ENCODE results near the gene GPR17. TPM values are rescaled to one million over a fixed set of nuclear protein-coding genes. Genes with fewer than 3 reads are reported as not detected.

The GPR17 gene
- total and polyA plus RNA-seq, 5 donors from 2014 or later = not detected

DNA sequence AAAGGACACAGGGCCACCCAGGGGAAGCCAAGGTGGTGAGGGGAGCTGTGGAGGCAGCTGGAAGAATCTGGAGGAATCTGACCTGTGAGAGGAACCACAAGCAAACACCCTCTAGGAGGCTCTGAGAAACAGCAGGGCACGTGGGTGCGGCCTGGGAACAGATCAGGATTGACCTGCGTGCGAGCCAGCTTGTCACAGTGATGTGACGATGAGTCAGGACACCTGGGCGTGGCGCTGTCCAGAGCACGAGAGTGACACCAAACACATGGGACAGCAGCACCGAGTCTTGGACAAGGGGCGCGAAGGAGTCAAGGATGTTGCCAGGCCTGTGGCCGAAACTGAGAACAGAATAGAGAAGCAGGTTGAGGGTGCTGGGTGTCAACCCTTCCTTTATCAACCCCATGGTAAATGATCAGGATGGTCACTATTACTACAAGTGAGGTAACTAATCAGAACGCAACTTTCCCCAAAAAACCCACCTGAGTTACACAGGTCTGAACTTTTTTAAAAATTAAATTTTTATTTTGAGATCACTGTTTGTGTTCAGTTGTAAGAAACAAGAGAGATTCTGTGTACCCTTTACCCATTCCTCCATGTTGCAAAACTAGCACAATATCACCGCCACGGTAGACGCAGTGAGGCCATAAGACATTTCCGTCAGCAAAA lies 54.7 kb downstream of the GPR17 start:
- H3K36me3 ChIP-seq (ENCODE audit: control insufficient read depth, insufficient read depth, low read length) = peaks cover 12% of the 10 kb centered on the region
- H3K27ac Mint-ChIP-seq = peak overlapping the region; percentile 99
- H3K27ac ChIP-seq (ENCODE audit: insufficient read depth, low read length, poor library complexity, severe bottlenecking) = peak overlapping the region; percentile 92
- H3K9me3 Mint-ChIP-seq = no peaks in the 10 kb centered on the region
- H3K4me1 ChIP-seq (ENCODE audit: control insufficient read depth, insufficient read depth, low read length, poor library complexity, severe bottlenecking) = peaks cover 39% of the 10 kb centered on the region
- no peaks in the 10 kb centered on the region for H3K27me3 ChIP-seq (ENCODE audit: control insufficient read depth, insufficient read depth, low read length)
- H3K9me3 ChIP-seq (ENCODE audit: control insufficient read depth in 2 of 2, low read length in 2 of 2) = no peaks in the 10 kb centered on the region
- peak in 1 of 3 donors; percentile 23 for DNase-seq
- H3K4me1 Mint-ChIP-seq = peaks cover 28 to 46% (median 38%) of the 10 kb centered on the region in 4 donors
- ATAC-seq (ENCODE audit: low read depth in 2 of 2) = peak in 1 of 2 donors; percentile 1
- H3K4me3 Mint-ChIP-seq = peak overlapping the region; percentile 95 to 99 (median 97)
- H3K27me3 Mint-ChIP-seq = peaks cover 8% of the 10 kb centered on the region
- H3K4me3 ChIP-seq (ENCODE audit: low read depth, low read length) = peak overlapping the region; percentile 85
- peaks cover 15% of the 10 kb centered on the region for H3K36me3 Mint-ChIP-seq

DNA sequence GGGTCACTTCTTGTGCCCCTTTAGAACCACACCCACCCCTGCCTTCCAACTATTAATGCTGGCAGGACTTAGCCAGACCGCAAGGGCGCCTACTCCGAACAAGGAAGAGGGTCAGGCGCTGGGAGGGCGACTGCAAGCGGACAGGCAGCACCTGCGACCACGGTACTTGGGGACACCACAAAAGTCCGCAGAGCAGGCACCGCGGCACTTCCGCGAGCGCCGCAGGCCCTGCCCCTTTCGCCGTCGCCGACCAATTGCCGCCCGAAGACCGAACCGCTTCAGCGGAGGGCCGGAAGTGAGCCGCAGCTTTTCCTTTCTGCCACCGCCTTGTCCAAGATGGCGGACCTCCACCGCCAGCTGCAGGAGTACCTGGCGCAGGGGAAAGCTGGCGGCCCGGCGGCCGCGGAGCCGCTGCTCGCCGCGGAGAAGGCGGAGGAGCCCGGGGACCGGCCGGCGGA lies 55.3 kb downstream of the GPR17 start, which contains the start of gene SFT2D3:
TSS of gene SFT2D3 (plus strand) at position 305 of the 458 bp plus-strand sequence. CDS start at position 337, 32 bp downstream.
- H3K27me3 ChIP-seq (ENCODE audit: control insufficient read depth, insufficient read depth, low read length) = no peaks in the 10 kb centered on the region
- H3K27ac Mint-ChIP-seq = peak within 1 kb of the TSS; percentile 99
- H3K4me3 Mint-ChIP-seq = peak within 1 kb of the TSS; percentile 95 to 99 (median 97)
- peaks cover 15% of the 10 kb centered on the region for H3K36me3 Mint-ChIP-seq
- DNase-seq (peak; percentile 83 to 96 (median 91)), ATAC-seq (ENCODE audit: low read depth in 2 of 2) (peak; percentile 76)
- peaks cover 8% of the 10 kb centered on the region for H3K27me3 Mint-ChIP-seq
- peaks cover 28 to 47% (median 38%) of the 10 kb centered on the region in 4 donors for H3K4me1 Mint-ChIP-seq
- peak within 1 kb of the TSS; percentile 92 for H3K27ac ChIP-seq (ENCODE audit: insufficient read depth, low read length, poor library complexity, severe bottlenecking)
- H3K9me3 ChIP-seq (ENCODE audit: control insufficient read depth in 2 of 2, low read length in 2 of 2) = no peaks in the 10 kb centered on the region
- H3K4me1 ChIP-seq (ENCODE audit: control insufficient read depth, insufficient read depth, low read length, poor library complexity, severe bottlenecking) = peaks cover 39% of the 10 kb centered on the region
- H3K9me3 Mint-ChIP-seq = no peaks in the 10 kb centered on the region
- H3K36me3 ChIP-seq (ENCODE audit: control insufficient read depth, insufficient read depth, low read length) = peaks cover 13% of the 10 kb centered on the region
- H3K4me3 ChIP-seq (ENCODE audit: low read depth, low read length) = peak within 1 kb of the TSS; percentile 90

DNA sequence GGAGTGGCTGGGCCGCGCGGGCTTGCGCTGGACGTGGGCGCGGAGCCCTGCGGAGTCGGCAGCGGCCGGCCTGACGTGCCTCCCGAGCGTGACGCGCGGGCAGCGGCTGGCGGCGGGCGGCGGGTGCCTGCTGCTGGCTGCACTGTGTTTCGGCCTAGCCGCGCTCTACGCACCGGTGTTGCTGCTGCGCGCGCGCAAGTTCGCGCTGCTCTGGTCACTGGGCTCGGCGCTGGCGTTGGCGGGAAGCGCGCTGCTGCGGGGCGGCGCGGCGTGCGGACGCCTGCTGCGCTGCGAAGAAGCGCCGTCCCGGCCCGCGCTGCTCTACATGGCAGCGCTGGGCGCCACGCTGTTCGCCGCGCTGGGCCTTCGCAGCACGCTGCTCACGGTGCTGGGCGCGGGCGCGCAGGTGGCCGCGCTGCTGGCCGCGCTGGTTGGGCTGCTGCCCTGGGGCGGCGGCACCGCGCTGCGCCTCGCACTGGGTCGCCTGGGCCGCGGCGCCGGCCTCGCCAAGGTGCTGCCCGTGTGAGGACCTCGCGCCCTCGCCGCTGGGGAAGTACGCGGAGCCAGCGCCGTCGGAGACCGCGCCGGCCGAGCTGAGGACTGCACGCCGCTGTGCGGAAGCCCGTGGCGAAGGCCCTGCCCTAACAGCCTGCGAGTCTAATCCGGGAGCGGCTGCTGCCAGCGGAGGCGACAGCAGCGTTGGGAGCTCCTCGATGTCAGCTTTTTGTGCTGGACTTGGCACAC lies 55.9 kb downstream of the GPR17 start:
- H3K9me3 Mint-ChIP-seq = no peaks in the 10 kb centered on the region
- ATAC-seq (ENCODE audit: low read depth in 2 of 2) (peak; percentile 76 to 80), DNase-seq (peak; percentile 71 to 92 (median 82))
- Histone ChIP-seq H3K36me3 (ENCODE audit: control insufficient read depth, insufficient read depth, low read length) (peaks cover 17% of the 10 kb centered on the region), H3K27ac (ENCODE audit: insufficient read depth, low read length, poor library complexity, severe bottlenecking) (peak overlapping the region; percentile 92), H3K27me3 (ENCODE audit: control insufficient read depth, insufficient read depth, low read length) (no peaks in the 10 kb centered on the region), H3K4me1 (ENCODE audit: control insufficient read depth, insufficient read depth, low read length, poor library complexity, severe bottlenecking) (peaks cover 39% of the 10 kb centered on the region), H3K4me3 (ENCODE audit: low read depth, low read length) (peak overlapping the region; percentile 90), H3K9me3 (ENCODE audit: control insufficient read depth in 2 of 2, low read length in 2 of 2) (no peaks in the 10 kb centered on the region)
- peaks cover 15% of the 10 kb centered on the region for H3K36me3 Mint-ChIP-seq
- H3K4me3 Mint-ChIP-seq = peak overlapping the region; percentile 86 to 99 (median 96)
- H3K27ac Mint-ChIP-seq = peak overlapping the region; percentile 91 to 99 (median 99)
- H3K27me3 Mint-ChIP-seq = peaks cover 8% of the 10 kb centered on the region
- peaks cover 28 to 50% (median 38%) of the 10 kb centered on the region in 4 donors for H3K4me1 Mint-ChIP-seq

Other genes with a start within 250 kb of the GPR17 start
- not detected for gene PROC, start 227.7 kb upstream of the GPR17 start, total RNA-seq
- gene PROC, start 227.7 kb upstream of the GPR17 start, polyA plus RNA-seq = under 1 TPM in 1 of 4 donors, not detected in 3; 0.35 TPM
- 39.6 TPM for gene IWS1, start 119.7 kb upstream of the GPR17 start, total RNA-seq
- 10 to 100 TPM; 15.4 to 20.4 (median 18.7) TPM for gene IWS1, start 119.7 kb upstream of the GPR17 start, polyA plus RNA-seq
- gene MYO7B, start 110.5 kb upstream of the GPR17 start, total RNA-seq = not detected
- gene MYO7B, start 110.5 kb upstream of the GPR17 start, polyA plus RNA-seq = under 1 TPM in 1 of 4 donors, not detected in 3; 0.12 TPM
- 10.8 TPM for gene LIMS2, start 29.4 kb downstream of the GPR17 start, total RNA-seq
- 10 to 100 TPM; 12.6 to 23.8 (median 15.7) TPM for gene LIMS2, start 29.4 kb downstream of the GPR17 start, polyA plus RNA-seq
- gene SFT2D3, start 55.3 kb downstream of the GPR17 start, total RNA-seq = 7.6 TPM
- gene SFT2D3, start 55.3 kb downstream of the GPR17 start, polyA plus RNA-seq = 1 to 10 TPM; 1.4 to 4.5 (median 2.6) TPM
- 71.4 TPM for gene WDR33, start 165.0 kb downstream of the GPR17 start, total RNA-seq
- 10 to 100 TPM; 31.5 to 42.5 (median 34.0) TPM for gene WDR33, start 165.0 kb downstream of the GPR17 start, polyA plus RNA-seq
- gene POLR2D, start 212.0 kb downstream of the GPR17 start, total RNA-seq = 25.3 TPM
- gene POLR2D, start 212.0 kb downstream of the GPR17 start, polyA plus RNA-seq = 10 to 100 TPM; 31.8 to 44.1 (median 36.0) TPM
- 14.0 TPM for gene AMMECR1L, start 239.8 kb downstream of the GPR17 start, total RNA-seq
- 1 to 10 TPM; 3.3 to 8.5 (median 5.6) TPM for gene AMMECR1L, start 239.8 kb downstream of the GPR17 start, polyA plus RNA-seq

Measured in CD4-positive, CD25-positive, alpha-beta regulatory T cell (primary cell).